Nephron progenitor cell (in vitro differentiated cells): Measurements from ENCODE around the gene SYT1.

ENCODE experiments used
- DNase-seq: peaks from one replicate; pipeline ENCODE4 v3.0.0; 2021
- H3K27ac Mint-ChIP-seq: 2 replicates; pipeline ENCODE4 v1.8.0; 2021; ENCODE audit warnings: mild to moderate bottlenecking, moderate library complexity, mixed read lengths
- H3K27me3 Mint-ChIP-seq: 2 replicates; pipeline ENCODE4 v1.8.0; 2021; ENCODE audit warnings: mild to moderate bottlenecking, low read depth, mixed read lengths; ENCODE audit not compliant: poor library complexity
- H3K36me3 Mint-ChIP-seq: 2 replicates; pipeline ENCODE4 v1.8.0; 2021; ENCODE audit warnings: low read depth, mixed read lengths
- H3K4me1 Mint-ChIP-seq: 2 replicates; pipeline ENCODE4 v1.8.0; 2021; ENCODE audit warnings: mixed read lengths
- H3K4me3 Mint-ChIP-seq: 2 replicates; pipeline ENCODE4 v1.8.0; 2021; ENCODE audit warnings: mild to moderate bottlenecking, moderate library complexity, mixed read lengths
- H3K9me3 Mint-ChIP-seq: 2 replicates; pipeline ENCODE4 v1.8.0; 2021; ENCODE audit warnings: mild to moderate bottlenecking, moderate library complexity, mixed read lengths
- TF ChIP-seq, protein P1 (sequence below): fragments of 200-600 bp; sonication (generic); IDR thresholded peaks from 2 replicates; pipeline ENCODE4 v1.5.0; 2021; ENCODE audit warnings: antibody characterized with exemption

The SYT1 gene

DNA sequence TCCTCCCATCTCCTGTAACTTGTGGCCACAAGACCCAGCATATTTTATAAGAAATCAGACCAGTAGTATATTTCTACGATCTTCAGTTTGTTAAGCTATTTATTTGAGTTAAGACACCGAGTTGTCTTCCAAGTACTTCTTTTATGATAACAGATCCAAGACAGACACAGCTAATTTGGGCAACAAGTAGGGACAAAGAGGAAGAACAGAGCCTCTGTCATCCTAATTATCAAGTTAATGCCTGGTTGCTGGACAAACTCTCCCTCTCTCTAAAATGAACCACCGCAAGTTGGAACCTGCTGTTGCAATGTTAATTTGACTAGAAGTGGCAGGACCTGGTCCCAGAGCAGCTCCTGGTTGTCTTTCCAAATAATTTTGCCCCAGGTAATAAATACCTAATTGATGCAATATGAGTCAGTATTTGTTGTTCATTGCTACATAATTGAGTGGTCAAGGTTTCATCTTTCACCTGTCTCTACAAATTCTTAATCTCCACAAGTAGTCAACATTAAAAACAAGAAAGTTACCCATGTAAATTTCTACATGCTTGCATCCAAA is 502.5 kb downstream of the SYT1 start:
- Mint-ChIP-seq H3K4me1 (peaks cover 9% of the 10 kb centered on the region), H3K27me3 (peaks cover 3% of the 10 kb centered on the region), H3K9me3 (no peaks in the 10 kb centered on the region), H3K27ac (peak overlapping the region; percentile 40), H3K4me3 (no peak overlapping the region), H3K36me3 (peaks cover 11% of the 10 kb centered on the region)
- TF ChIP-seq, protein P1, sequence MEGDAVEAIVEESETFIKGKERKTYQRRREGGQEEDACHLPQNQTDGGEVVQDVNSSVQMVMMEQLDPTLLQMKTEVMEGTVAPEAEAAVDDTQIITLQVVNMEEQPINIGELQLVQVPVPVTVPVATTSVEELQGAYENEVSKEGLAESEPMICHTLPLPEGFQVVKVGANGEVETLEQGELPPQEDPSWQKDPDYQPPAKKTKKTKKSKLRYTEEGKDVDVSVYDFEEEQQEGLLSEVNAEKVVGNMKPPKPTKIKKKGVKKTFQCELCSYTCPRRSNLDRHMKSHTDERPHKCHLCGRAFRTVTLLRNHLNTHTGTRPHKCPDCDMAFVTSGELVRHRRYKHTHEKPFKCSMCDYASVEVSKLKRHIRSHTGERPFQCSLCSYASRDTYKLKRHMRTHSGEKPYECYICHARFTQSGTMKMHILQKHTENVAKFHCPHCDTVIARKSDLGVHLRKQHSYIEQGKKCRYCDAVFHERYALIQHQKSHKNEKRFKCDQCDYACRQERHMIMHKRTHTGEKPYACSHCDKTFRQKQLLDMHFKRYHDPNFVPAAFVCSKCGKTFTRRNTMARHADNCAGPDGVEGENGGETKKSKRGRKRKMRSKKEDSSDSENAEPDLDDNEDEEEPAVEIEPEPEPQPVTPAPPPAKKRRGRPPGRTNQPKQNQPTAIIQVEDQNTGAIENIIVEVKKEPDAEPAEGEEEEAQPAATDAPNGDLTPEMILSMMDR: no peak
- DNase-seq: no peak

DNA sequence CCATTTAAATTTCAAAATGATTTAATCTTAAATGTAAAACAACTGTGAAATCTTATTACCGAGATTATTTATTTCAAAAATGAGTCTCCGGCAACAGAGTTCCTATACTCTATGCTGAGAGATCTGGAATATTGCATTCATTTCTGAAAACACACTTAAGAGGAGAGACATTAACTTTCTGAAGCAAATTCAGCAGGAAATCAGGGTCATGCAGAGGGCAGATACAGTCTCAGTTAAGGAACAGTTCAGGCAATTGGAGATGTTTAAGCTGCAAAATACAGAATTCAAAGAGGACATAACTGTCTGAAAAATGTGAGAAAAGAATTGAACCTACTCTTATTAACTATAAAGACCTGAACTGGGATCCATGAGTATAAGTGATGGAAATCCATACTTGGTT is 505.4 kb downstream of the SYT1 start:
- H3K27ac Mint-ChIP-seq: no peak overlapping the region
- peaks cover 3% of the 10 kb centered on the region for H3K27me3 Mint-ChIP-seq
- TF ChIP-seq, protein P1: no peak
- no peak overlapping the region for H3K4me3 Mint-ChIP-seq
- no peak for DNase-seq
- H3K4me1 Mint-ChIP-seq: peaks cover 9% of the 10 kb centered on the region
- H3K9me3 Mint-ChIP-seq: no peaks in the 10 kb centered on the region
- H3K36me3 Mint-ChIP-seq: peaks cover 11% of the 10 kb centered on the region

DNA sequence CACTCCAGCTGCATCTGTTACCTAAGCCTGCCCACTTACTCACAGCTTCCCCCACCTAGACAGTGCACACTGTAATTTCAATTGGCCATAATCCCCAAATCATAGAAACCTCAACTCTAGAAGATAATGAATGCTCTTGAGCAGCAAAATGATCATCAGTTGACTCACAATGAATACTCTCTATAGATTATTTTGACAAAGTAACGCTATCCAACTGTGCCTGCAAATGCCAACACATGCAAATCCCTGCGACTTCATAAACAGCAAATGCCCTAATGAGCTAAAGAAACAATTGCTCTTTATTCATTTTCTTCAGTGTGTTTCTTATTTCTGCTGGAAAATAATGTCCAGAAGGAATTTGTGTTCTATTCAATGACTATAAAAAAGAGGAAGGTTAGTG is 506.7 kb downstream of the SYT1 start:
- DNase-seq: no peak
- TF ChIP-seq, protein P1: no peak
- peaks cover 3% of the 10 kb centered on the region for H3K27me3 Mint-ChIP-seq

DNA sequence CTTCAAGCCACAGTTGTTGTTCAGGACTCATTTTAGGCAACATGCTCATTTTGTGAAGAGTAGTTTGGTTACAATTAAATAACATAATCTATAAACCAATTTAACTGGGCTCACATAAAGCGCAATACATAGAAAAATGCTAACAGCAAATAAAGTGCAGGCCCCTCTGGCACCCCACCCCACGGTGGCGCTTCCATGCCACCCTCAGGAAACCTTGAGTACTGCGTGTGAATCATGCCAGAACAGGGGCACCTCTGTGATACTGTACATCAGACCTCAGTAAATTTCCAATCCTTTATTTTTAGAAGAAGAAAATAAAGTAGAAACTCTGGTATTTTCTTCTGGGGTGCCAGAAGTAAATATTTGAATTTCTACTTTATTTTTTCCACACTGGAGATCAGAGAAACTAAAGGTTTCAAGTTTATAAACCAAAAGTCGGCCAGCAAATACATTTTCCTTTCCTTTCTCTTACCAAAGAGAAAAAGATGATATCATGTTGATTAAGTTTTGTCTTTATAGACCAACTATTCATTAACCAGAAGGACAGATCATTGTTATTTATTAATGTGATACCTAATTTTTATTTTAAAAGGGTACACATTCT is 509.4 kb downstream of the SYT1 start:
- DNase-seq: peak; percentile 52

More for the DNA sequence above, 506.7 kb downstream of the SYT1 start:
- H3K27ac Mint-ChIP-seq: no peak overlapping the region
- no peaks in the 10 kb centered on the region for H3K9me3 Mint-ChIP-seq
- no peak overlapping the region for H3K4me3 Mint-ChIP-seq
- H3K36me3 Mint-ChIP-seq: peaks cover 11% of the 10 kb centered on the region
- H3K4me1 Mint-ChIP-seq: peaks cover 9% of the 10 kb centered on the region

DNA sequence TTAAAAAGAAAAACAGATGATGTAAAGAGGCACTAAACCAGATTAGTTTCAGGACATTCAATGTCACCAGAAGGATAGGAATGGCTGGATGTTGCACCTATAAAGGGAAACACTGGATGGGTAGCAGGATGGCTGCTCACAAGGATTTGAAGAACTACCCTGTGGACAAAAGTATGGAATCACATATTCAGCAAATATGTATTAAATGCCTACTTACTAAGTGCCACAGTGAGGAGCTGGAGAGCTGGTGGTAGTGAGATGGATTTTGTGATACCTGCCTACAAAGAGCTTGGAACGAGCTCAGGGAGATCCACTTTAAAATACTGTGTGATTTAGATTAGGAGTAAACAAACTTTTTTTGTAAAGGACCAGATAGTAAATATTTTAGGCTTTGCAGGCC is 510.0 kb downstream of the SYT1 start:
- Mint-ChIP-seq H3K27me3 (peaks cover 3% of the 10 kb centered on the region), H3K36me3 (no peaks in the 10 kb centered on the region), H3K4me1 (no peaks in the 10 kb centered on the region), H3K27ac (no peak overlapping the region), H3K9me3 (no peaks in the 10 kb centered on the region), H3K4me3 (no peak overlapping the region)
- TF ChIP-seq, protein P1: no peak
- DNase-seq: no peak

More for the DNA sequence above, 509.4 kb downstream of the SYT1 start:
- H3K27me3 Mint-ChIP-seq: peaks cover 3% of the 10 kb centered on the region
- no peak overlapping the region for H3K27ac Mint-ChIP-seq
- TF ChIP-seq, protein P1: peak; percentile 80
- no peak overlapping the region for H3K4me3 Mint-ChIP-seq
- no peaks in the 10 kb centered on the region for H3K4me1 Mint-ChIP-seq
- no peaks in the 10 kb centered on the region for H3K9me3 Mint-ChIP-seq
- peaks cover 1% of the 10 kb centered on the region for H3K36me3 Mint-ChIP-seq

DNA sequence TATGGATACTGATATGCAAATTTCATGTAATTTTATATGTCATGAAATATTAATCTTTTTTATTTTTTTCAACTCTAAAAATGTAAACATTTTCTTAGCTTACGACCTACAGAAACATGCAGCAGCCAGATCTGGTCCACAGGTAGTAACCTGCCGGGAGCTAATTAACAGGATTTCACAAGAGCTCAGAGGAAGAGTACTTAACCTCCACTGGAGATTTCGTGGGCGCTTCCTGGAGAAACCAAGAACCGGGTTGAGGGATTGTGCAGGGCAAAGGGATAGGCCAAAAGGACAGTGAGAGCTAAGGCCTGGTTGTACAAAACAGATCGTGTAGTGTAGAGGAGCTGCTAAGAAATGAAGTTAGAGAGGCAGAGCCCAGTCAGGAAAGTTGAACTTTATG is 510.5 kb downstream of the SYT1 start:
- H3K27ac Mint-ChIP-seq: peak overlapping the region; percentile 95
- H3K36me3 Mint-ChIP-seq: no peaks in the 10 kb centered on the region
- no peak overlapping the region for H3K4me3 Mint-ChIP-seq
- peaks cover under 1% of the 10 kb centered on the region for H3K27me3 Mint-ChIP-seq
- no peak for DNase-seq
- H3K4me1 Mint-ChIP-seq: no peaks in the 10 kb centered on the region
- TF ChIP-seq, protein P1: no peak
- H3K9me3 Mint-ChIP-seq: no peaks in the 10 kb centered on the region
